Panc1 (cell line): ENCODE results near the gene FCN1. TPM values are rescaled to one million over a fixed set of nuclear protein-coding genes. Genes with fewer than 3 reads are reported as not detected.

Source experiments
- ATAC-seq: fragments of 200-7000 bp; cut with Tn5 transposase; 2 replicates; pipeline ENCODE4 v1.9.1; 2020; ENCODE audit warnings: mild to moderate bottlenecking, moderate library complexity
- BruUV-seq: library from RNA; stranded (reverse); fragments of 400-500 nt; replicated peaks from 2 replicates; lab custom pipeline; 2021; lab: Mats Ljungman, UMichigan
- CTCF ChIA-PET: fragments of 300-600 bp; sonication (Branson Sonifier 250); formaldehyde crosslinking; loops from one replicate; lab custom pipeline; 2022; ENCODE audit warnings: antibody characterized with exemption; lab: Charles Lee
- POLR2A ChIA-PET: fragments of 300-600 bp; sonication (Branson Sonifier 250); formaldehyde crosslinking; loops from one replicate; lab custom pipeline; 2022; ENCODE audit warnings: antibody characterized with exemption; lab: Charles Lee
- DNase-seq: peaks from one replicate; pipeline ENCODE4 v3.0.0-alpha.2; 2010; ENCODE audit warnings: low read depth, low spot score
- H3K27ac ChIP-seq: 2 replicates; pipeline ENCODE4 v1.5.1; 2011; ENCODE audit warnings: mild to moderate bottlenecking, low read length, inconsistent platforms
- H3K27me3 ChIP-seq: fragments of 200-500 bp; sonication (Bioruptor generic); 2 replicates; pipeline ENCODE4 v1.6.0; 2014; ENCODE audit warnings: low read length, inconsistent platforms; ENCODE audit not compliant: control insufficient read depth, insufficient read depth
- H3K36me3 ChIP-seq: fragments of 200-500 bp; sonication (Bioruptor generic); 2 replicates; pipeline ENCODE4 v1.5.1; 2014; ENCODE audit warnings: inconsistent platforms, mild to moderate bottlenecking, low read length, moderate library complexity; ENCODE audit not compliant: control insufficient read depth, insufficient read depth
- H3K4me1 ChIP-seq: 2 replicates; pipeline ENCODE4 v1.5.1; 2011; ENCODE audit warnings: inconsistent platforms, mild to moderate bottlenecking, low read length, moderate library complexity; ENCODE audit not compliant: control insufficient read depth, insufficient read depth
- H3K4me3 ChIP-seq, 2 experiments: 2 replicates each; pipeline ENCODE4 v1.5.1; 2011 to 2012; ENCODE audit warnings: low read depth in 2 of 2, low read length in 2 of 2, mild to moderate bottlenecking in 2 of 2, inconsistent platforms in 1 of 2, moderate library complexity in 1 of 2
- H3K9me3 ChIP-seq: fragments of 200-500 bp; sonication (Bioruptor generic); 2 replicates; pipeline ENCODE4 v1.5.1; 2014; ENCODE audit warnings: low read depth, mild to moderate bottlenecking, inconsistent platforms, low read length, moderate library complexity; ENCODE audit not compliant: control insufficient read depth, insufficient read depth
- POLR2AphosphoS5 ChIP-seq: IDR thresholded peaks from 2 replicates; pipeline ENCODE4 v1.6.1; 2012; ENCODE audit warnings: mild to moderate bottlenecking, low read depth, low read length, moderate library complexity
- REST ChIP-seq, 2 experiments: IDR thresholded peaks; 2 replicates each; pipeline ENCODE4 v1.6.1; 2011 to 2012; ENCODE audit warnings: low read depth in 2 of 2, control low read depth in 1 of 2, low read length in 1 of 2, mild to moderate bottlenecking in 1 of 2, moderate library complexity in 1 of 2; ENCODE audit not compliant: insufficient read depth in 1 of 2
- SIN3A ChIP-seq: IDR thresholded peaks from 2 replicates; pipeline ENCODE4 v1.6.1; 2012; ENCODE audit warnings: low read depth, mild to moderate bottlenecking, low read length, moderate library complexity, borderline replicate concordance; ENCODE audit not compliant: insufficient read depth
- TCF7L2 ChIP-seq: IDR thresholded peaks from 2 replicates; pipeline ENCODE4 v1.6.1; 2011; ENCODE audit warnings: mild to moderate bottlenecking, low read depth, low read length, inconsistent platforms
- in situ Hi-C: cut with HindIII; loops from 2 replicates; pipeline ENCODE4 v1.10.0; 2016; ENCODE audit warnings: low sequenced_read_pairs, low pct_unique_long_range_greater_than_20kb
- intact Hi-C: fragments of 100-400 bp; cut with micrococcal nuclease; formaldehyde crosslinking; loops from one replicate; pipeline ENCODE4 v1.10.0; 2022; ENCODE audit not compliant: unreplicated experiment
- total RNA-seq: library from RNA; stranded (reverse); gene quantifications from one replicate; pipeline ENCODE4 v1.2.1, GENCODE V29; 2021; ENCODE audit not compliant: unreplicated experiment
- TF ChIP-seq, protein P1 (sequence below): fragments of 450-650 bp; IDR thresholded peaks from 2 replicates; pipeline ENCODE4 v1.5.1; 2017; ENCODE audit warnings: mild to moderate bottlenecking

FCN1 gene
- total RNA-seq, 1 experiment from 2014 or later, result not detected

DNA sequence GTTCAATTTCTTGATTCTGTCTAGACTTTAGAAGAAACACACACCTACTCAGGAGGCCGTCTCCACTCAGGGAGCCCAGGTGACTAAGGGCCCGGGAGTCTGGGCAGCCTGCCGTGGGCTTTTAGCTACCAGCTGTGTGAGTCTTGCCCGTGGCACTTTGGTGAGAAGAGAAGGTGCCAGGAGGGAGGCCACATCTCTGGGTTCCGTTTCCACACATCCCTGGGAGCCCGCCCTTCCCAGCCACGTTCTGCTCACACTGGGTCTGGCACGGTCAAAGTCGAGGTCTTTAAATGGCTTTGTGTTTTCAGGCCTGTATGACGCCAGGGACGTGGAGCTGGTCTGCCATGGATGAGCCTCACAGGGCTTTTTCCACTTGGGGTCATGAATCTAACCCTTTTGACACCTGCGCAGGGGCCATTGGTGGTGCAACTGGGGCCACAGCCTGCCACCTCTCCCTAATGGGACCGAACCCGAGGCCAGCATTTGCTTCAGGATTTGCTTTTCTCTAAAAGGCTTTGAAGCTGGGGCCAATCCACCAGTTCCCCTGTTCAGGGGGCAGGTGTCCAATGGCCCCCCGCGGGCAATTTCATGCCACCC lies 54.3 kb downstream of the FCN1 start:
- Histone ChIP-seq H3K27ac (no peak overlapping the region), H3K4me1 (no peaks in the 10 kb centered on the region), H3K4me3 (no peak overlapping the region), H3K27me3 (no peaks in the 10 kb centered on the region), H3K9me3 (no peaks in the 10 kb centered on the region), H3K36me3 (no peaks in the 10 kb centered on the region)
- ATAC-seq (no peak), DNase-seq (no peak)
- intact Hi-C loops, result no loop called here
- ChIA-PET CTCF (no interaction called here), POLR2A (no interaction called here)
- in situ Hi-C loops, result no loop called here
- TF ChIP-seq SIN3A (no peak), REST (IDR thresholded peaks at IDR 0.05; ENCODE audit: insufficient read depth in 1 of 2, low read depth in 2 of 2, low read length in 1 of 2) (no peak), TCF7L2 (no peak), POLR2AphosphoS5 (no peak)
- TF ChIP-seq, protein P1, sequence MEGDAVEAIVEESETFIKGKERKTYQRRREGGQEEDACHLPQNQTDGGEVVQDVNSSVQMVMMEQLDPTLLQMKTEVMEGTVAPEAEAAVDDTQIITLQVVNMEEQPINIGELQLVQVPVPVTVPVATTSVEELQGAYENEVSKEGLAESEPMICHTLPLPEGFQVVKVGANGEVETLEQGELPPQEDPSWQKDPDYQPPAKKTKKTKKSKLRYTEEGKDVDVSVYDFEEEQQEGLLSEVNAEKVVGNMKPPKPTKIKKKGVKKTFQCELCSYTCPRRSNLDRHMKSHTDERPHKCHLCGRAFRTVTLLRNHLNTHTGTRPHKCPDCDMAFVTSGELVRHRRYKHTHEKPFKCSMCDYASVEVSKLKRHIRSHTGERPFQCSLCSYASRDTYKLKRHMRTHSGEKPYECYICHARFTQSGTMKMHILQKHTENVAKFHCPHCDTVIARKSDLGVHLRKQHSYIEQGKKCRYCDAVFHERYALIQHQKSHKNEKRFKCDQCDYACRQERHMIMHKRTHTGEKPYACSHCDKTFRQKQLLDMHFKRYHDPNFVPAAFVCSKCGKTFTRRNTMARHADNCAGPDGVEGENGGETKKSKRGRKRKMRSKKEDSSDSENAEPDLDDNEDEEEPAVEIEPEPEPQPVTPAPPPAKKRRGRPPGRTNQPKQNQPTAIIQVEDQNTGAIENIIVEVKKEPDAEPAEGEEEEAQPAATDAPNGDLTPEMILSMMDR, result no peak
- no TSS peak for BruUV-seq

DNA sequence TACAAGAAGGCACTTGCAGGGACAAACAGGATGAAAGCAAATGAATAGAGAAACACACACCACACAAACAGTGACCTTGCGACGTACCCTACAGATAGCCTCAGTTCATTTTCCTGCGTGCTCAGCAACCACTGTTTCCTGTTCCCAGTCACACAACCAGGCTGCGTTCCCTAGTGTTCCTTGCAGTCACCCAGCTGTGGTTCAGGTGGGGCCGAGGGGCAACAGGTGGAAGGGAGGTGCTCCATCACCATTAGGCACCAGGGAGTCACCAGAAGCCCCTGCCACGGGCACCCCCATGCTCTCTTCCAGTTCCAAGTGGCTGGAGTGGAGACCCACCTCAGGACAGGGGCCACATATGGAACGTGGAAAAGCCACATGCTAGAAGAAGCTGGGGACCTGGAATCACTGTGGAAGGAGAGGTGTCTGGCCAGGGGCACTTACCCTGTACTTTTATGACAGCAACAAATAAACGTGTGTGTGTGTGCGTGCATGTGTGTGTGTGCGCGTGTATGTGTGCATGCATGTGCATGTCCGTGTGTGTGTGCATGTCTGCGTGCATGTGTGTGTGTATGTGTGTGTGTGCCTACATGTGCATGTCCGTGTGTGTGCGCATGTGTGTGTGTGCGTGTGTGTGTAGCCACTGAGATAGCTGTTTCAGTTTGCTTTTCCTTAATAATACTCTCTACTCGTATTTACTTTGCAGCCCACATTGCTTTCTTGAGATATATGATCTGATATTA lies 55.9 kb downstream of the FCN1 start:
- intact Hi-C loops, result no loop called here

More for the DNA sequence above, 55.9 kb downstream of the FCN1 start:
- in situ Hi-C loops, result no loop called here
- ATAC-seq, result no peak
- no peaks in the 10 kb centered on the region for H3K36me3 ChIP-seq
- H3K4me1 ChIP-seq, result no peaks in the 10 kb centered on the region
- no peak overlapping the region for H3K4me3 ChIP-seq
- POLR2A ChIA-PET, result no interaction called here
- no peaks in the 10 kb centered on the region for H3K27me3 ChIP-seq
- no peak for TF ChIP-seq REST (IDR thresholded peaks at IDR 0.05; ENCODE audit: insufficient read depth in 1 of 2, low read depth in 2 of 2, low read length in 1 of 2)
- TF ChIP-seq POLR2AphosphoS5, result no peak
- TF ChIP-seq, protein P1, result no peak
- no peak for TF ChIP-seq TCF7L2
- CTCF ChIA-PET, result no interaction called here
- no peaks in the 10 kb centered on the region for H3K9me3 ChIP-seq
- H3K27ac ChIP-seq, result no peak overlapping the region
- DNase-seq, result no peak
- no TSS peak for BruUV-seq
